MM.1S (cell line): ENCODE results near the gene TMEM150C.
"Not testable (repeated sequence)": the region's sequence is repeated elsewhere in the genome, so short reads cannot be mapped to it uniquely, and the experiment has no call there.

Experiments used
- EZH2 ChIP-seq: fragments of 300-600 bp; sonication (generic); optimal IDR thresholded peaks from 2 replicates; pipeline ENCODE3; 2017; ENCODE audit warnings: low read depth, mild to moderate bottlenecking, antibody characterized with exemption, low read length, mixed read lengths
- TF ChIP-seq, protein P1 (sequence below): fragments of 300-600 bp; sonication (generic); IDR thresholded peaks from 2 replicates; pipeline ENCODE4 v1.5.1; 2016; ENCODE audit warnings: antibody characterized with exemption, low read length, mixed read lengths

DNA sequence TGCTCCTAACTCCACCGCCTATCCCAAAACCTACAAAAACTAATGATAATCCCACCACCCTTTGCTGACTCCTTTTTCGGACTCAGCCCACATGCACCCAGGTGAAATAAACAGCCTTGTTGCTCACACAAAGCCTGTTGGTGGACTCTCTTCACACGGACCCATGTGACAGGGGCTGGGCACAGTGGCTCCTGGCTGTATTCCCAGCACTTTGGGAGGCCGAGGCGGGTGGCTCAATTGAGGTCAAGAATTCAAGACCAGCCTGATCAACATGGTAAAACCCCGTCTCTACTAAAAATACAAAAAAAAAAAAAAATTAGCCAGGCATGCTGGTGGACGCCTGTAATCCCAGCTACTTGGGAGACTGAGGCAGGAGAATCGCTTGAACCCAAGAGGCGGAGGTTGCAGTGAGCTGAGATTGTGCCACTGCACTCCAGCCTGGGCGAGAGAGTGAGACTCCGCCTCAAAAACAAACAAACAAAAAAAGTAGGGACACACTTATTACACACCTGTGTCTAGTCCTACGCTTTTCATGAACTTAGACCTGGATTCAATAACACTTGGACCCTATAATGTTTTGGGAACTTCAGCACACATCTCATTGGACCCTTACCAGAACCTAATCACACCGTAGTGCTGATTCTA lies 2.6 kb downstream of the TMEM150C start:
- TF ChIP-seq, protein P1, sequence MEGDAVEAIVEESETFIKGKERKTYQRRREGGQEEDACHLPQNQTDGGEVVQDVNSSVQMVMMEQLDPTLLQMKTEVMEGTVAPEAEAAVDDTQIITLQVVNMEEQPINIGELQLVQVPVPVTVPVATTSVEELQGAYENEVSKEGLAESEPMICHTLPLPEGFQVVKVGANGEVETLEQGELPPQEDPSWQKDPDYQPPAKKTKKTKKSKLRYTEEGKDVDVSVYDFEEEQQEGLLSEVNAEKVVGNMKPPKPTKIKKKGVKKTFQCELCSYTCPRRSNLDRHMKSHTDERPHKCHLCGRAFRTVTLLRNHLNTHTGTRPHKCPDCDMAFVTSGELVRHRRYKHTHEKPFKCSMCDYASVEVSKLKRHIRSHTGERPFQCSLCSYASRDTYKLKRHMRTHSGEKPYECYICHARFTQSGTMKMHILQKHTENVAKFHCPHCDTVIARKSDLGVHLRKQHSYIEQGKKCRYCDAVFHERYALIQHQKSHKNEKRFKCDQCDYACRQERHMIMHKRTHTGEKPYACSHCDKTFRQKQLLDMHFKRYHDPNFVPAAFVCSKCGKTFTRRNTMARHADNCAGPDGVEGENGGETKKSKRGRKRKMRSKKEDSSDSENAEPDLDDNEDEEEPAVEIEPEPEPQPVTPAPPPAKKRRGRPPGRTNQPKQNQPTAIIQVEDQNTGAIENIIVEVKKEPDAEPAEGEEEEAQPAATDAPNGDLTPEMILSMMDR, result not testable (repeated sequence)
- TF ChIP-seq EZH2, result not testable (repeated sequence)
